Endothelial cell of umbilical vein (primary cell): ENCODE results near the gene CDKN2B-AS1. TPM values are rescaled to one million over a fixed set of nuclear protein-coding genes. Genes with fewer than 3 reads are reported as not detected.
A peak's percentile ranks its signal among the peaks of the same experiment; 100 is the strongest.

ENCODE experiments used
- BruUV-seq: library from RNA; stranded (reverse); fragments of 400-500 nt; replicated peaks from 2 replicates; lab custom pipeline; 2021; lab: Mats Ljungman, UMichigan
- CTCF ChIA-PET: fragments of 300-600, 350-600 bp; sonication (Branson Sonifier 250); formaldehyde crosslinking; loops from one replicate; lab custom pipeline; 2021; ENCODE audit warnings: antibody characterized with exemption, inconsistent platforms; lab: Charles Lee
- POLR2A ChIA-PET: fragments of 300-600, 350-600 bp; sonication (Branson Sonifier 250); formaldehyde crosslinking; loops from one replicate; lab custom pipeline; 2021; ENCODE audit warnings: antibody characterized with exemption, inconsistent platforms; lab: Charles Lee
- DNase-seq: peaks from one replicate; pipeline ENCODE4 v3.0.0-alpha.2; 2011; ENCODE audit warnings: low read depth, low spot score
- FAIRE-seq: peaks from 2 replicates; lab custom pipeline; 2011; peaks lifted over from hg19 to GRCh38; lab: Jason Lieb, UNC
- H2AFZ ChIP-seq: 2 replicates; pipeline ENCODE4 v1.6.0; 2012; ENCODE audit warnings: low read depth, low read length, control low read depth, inconsistent platforms
- H3K27ac ChIP-seq: 2 replicates; pipeline ENCODE4 v1.5.1; 2011; ENCODE audit warnings: low read depth, mild to moderate bottlenecking, control low read depth, low read length, moderate library complexity; ENCODE audit not compliant: insufficient read depth
- H3K27me3 ChIP-seq, 2 experiments: 2 replicates each; pipeline versions ENCODE4 v1.6.0 to v1.6.1; 2011; ENCODE audit warnings: low read length in 2 of 2, mixed read lengths in 1 of 2; ENCODE audit not compliant: control insufficient read depth in 2 of 2, insufficient read depth in 2 of 2
- H3K36me3 ChIP-seq, 2 experiments: 2 replicates in 1 of 2; 3 replicates in 1 of 2; pipeline ENCODE4 v1.5.1; 2011; ENCODE audit warnings: low read length in 2 of 2, mild to moderate bottlenecking in 1 of 2, moderate library complexity in 1 of 2; ENCODE audit not compliant: control insufficient read depth in 2 of 2, insufficient read depth in 2 of 2; ENCODE audit errors: extremely low read depth in 1 of 2
- H3K4me1 ChIP-seq: 3 replicates; pipeline ENCODE4 v1.5.1; 2011; ENCODE audit warnings: mild to moderate bottlenecking, low read length; ENCODE audit not compliant: control insufficient read depth, insufficient read depth; ENCODE audit errors: extremely low read depth
- H3K4me2 ChIP-seq: 2 replicates; pipeline ENCODE4 v1.6.1; 2011; ENCODE audit warnings: low read length, control low read depth, mixed read lengths; ENCODE audit not compliant: insufficient read depth
- H3K4me3 ChIP-seq, 3 experiments: fragments of 200-600 bp in 1 of 3; sonication (generic), shearing (Covaris generic) in 1 of 3; replicated peaks in 1 of 3; 2 replicates each; pipeline ENCODE4 v1.5.1; 2011 to 2016; ENCODE audit warnings: control low read depth in 3 of 3, low read length in 3 of 3, mild to moderate bottlenecking in 2 of 3, inconsistent platforms in 1 of 3, low read depth in 1 of 3, moderate library complexity in 1 of 3; ENCODE audit not compliant: insufficient read depth in 1 of 3
- H3K79me2 ChIP-seq: 2 replicates; pipeline ENCODE4 v1.6.0; 2012; ENCODE audit warnings: low read length, inconsistent platforms; ENCODE audit not compliant: control insufficient read depth, insufficient read depth
- H3K9ac ChIP-seq: replicated peaks from 2 replicates; pipeline ENCODE3; 2011; ENCODE audit warnings: low read length, control low read depth; ENCODE audit not compliant: insufficient read depth; ENCODE audit errors: extremely low read depth
- H3K9me1 ChIP-seq: replicated peaks from 3 replicates; pipeline ENCODE4 v1.6.0; 2011; ENCODE audit warnings: mild to moderate bottlenecking, low read length; ENCODE audit not compliant: control insufficient read depth, insufficient read depth; ENCODE audit errors: extremely low read depth
- H3K9me3 ChIP-seq: replicated peaks from 2 replicates; pipeline ENCODE4 v1.5.1; 2012; ENCODE audit warnings: low read length, inconsistent platforms; ENCODE audit not compliant: control insufficient read depth, insufficient read depth
- H4K20me1 ChIP-seq: replicated peaks from 2 replicates; pipeline ENCODE3; 2011; ENCODE audit warnings: mild to moderate bottlenecking, low read length; ENCODE audit not compliant: control insufficient read depth, insufficient read depth; ENCODE audit errors: extremely low read depth
- EZH2 ChIP-seq: IDR thresholded peaks from 2 replicates; pipeline ENCODE4 v1.6.1; 2012; ENCODE audit warnings: borderline replicate concordance, low read depth, mild to moderate bottlenecking, moderate library complexity, low read length, inconsistent platforms; ENCODE audit not compliant: severe bottlenecking
- FOS ChIP-seq: IDR thresholded peaks from 2 replicates; pipeline ENCODE4 v1.6.1; 2011; ENCODE audit warnings: mild to moderate bottlenecking, low read length, moderate library complexity, borderline replicate concordance; ENCODE audit not compliant: insufficient read depth
- GATA2 ChIP-seq: IDR thresholded peaks from 2 replicates; pipeline ENCODE4 v1.7.0; 2011; ENCODE audit warnings: low read depth, mild to moderate bottlenecking, moderate library complexity, mixed read lengths, low read length; ENCODE audit not compliant: insufficient read length, insufficient read depth
- JUN ChIP-seq: IDR thresholded peaks from 2 replicates; pipeline ENCODE4 v1.6.1; 2011; ENCODE audit warnings: borderline replicate concordance, low read depth; ENCODE audit not compliant: insufficient read length, insufficient read depth
- MAX ChIP-seq: IDR thresholded peaks from 2 replicates; pipeline ENCODE4 v1.6.1; 2011; ENCODE audit not compliant: insufficient read depth, insufficient read length
- MYC ChIP-seq: IDR thresholded peaks from one replicate; pipeline ENCODE4 v1.6.1; 2011; ENCODE audit warnings: mild to moderate bottlenecking, low read depth, low read length
- POLR2A ChIP-seq: IDR thresholded peaks from 2 replicates; pipeline ENCODE4 v1.6.1; 2012; ENCODE audit warnings: low read depth, mild to moderate bottlenecking, control low read depth, low read length
- POLR2AphosphoS5 ChIP-seq: IDR thresholded peaks from 2 replicates; pipeline ENCODE4 v1.6.1; 2012; ENCODE audit warnings: low read depth, mild to moderate bottlenecking, control low read depth, low read length, moderate library complexity; ENCODE audit not compliant: insufficient read depth
- dilution Hi-C: fragments of 300-500 bp; cut with MboI; formaldehyde crosslinking; loops from one replicate; pipeline ENCODE4 v1.15.0; 2019; ENCODE audit warnings: low sequenced_read_pairs; ENCODE audit not compliant: extremely low pct_ligation_motif_present
- intact Hi-C: fragments of 100-400 bp; cut with micrococcal nuclease; formaldehyde crosslinking; loops from one replicate; pipeline ENCODE4 v1.10.0; 2022
- polyA plus RNA-seq, 4 experiments: library from polyadenylated mRNA; depleted of rRNA in 3 of 4; stranded (reverse) in 3 of 4; unstranded in 1 of 4; fragments of >200 nt; gene quantifications; 2 replicates each; pipeline versions ENCODE4 v1.2.1 to v1.2.3, GENCODE V29; 2011 to 2012; ENCODE audit warnings: missing spikeins in 1 of 4
- total RNA-seq: library from RNA; stranded (reverse); gene quantifications from 2 replicates; pipeline ENCODE4 v1.2.3, GENCODE V29; 2021
- TF ChIP-seq, protein P1 (sequence below), 2 donors: IDR thresholded peaks; 1 replicate in 1 of 2; 2 replicates in 1 of 2; pipeline ENCODE4 v1.5.1; 2011; ENCODE audit warnings: low read length in 2 of 2, mild to moderate bottlenecking in 2 of 2, moderate library complexity in 2 of 2, control low read depth in 1 of 2, inconsistent platforms in 1 of 2, low read depth in 1 of 2; ENCODE audit not compliant: insufficient read depth in 1 of 2; ENCODE audit errors: extremely low read depth in 1 of 2

CDKN2B-AS1 gene
- total and polyA plus RNA-seq, 2 donors (not counting 3 experiments of a cell fraction or from before 2014, with no cell fraction given): 0.44 to 1.9 TPM

GRCh38 chr9:22050924-22051323 is 56.3 kb downstream of the CDKN2B-AS1 start:
- H3K27me3 ChIP-seq: no peaks in the 10 kb centered on the region
- no peaks in the 10 kb centered on the region for H4K20me1 ChIP-seq
- no peaks in the 10 kb centered on the region for H3K36me3 ChIP-seq
- POLR2A ChIA-PET: no interaction called here
- no peaks in the 10 kb centered on the region for H3K9me1 ChIP-seq
- DNase-seq (peak; percentile 54), FAIRE-seq (peak; percentile 87)
- dilution Hi-C loops (no loop called here), intact Hi-C loops (loop anchor here (5.0 kb wide), 2 partner anchors 51 to 161 kb away; no protein-coding TSS in a partner anchor)
- CTCF ChIA-PET: interaction anchor here (1.1 to 5.2 kb wide), 6 partner anchors 12 to 193 kb away, joined by 3 to 28 read pairs (median 5); no protein-coding TSS in a partner anchor
- H3K9ac ChIP-seq: no peak overlapping the region
- H3K27ac ChIP-seq: no peak overlapping the region
- H3K4me2 ChIP-seq: peak overlapping the region; percentile 12
- no peaks in the 10 kb centered on the region for H3K79me2 ChIP-seq
- H2AFZ ChIP-seq: peak overlapping the region; percentile 25
- TF ChIP-seq, protein P1, sequence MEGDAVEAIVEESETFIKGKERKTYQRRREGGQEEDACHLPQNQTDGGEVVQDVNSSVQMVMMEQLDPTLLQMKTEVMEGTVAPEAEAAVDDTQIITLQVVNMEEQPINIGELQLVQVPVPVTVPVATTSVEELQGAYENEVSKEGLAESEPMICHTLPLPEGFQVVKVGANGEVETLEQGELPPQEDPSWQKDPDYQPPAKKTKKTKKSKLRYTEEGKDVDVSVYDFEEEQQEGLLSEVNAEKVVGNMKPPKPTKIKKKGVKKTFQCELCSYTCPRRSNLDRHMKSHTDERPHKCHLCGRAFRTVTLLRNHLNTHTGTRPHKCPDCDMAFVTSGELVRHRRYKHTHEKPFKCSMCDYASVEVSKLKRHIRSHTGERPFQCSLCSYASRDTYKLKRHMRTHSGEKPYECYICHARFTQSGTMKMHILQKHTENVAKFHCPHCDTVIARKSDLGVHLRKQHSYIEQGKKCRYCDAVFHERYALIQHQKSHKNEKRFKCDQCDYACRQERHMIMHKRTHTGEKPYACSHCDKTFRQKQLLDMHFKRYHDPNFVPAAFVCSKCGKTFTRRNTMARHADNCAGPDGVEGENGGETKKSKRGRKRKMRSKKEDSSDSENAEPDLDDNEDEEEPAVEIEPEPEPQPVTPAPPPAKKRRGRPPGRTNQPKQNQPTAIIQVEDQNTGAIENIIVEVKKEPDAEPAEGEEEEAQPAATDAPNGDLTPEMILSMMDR (IDR thresholded peaks at IDR 0.05; ENCODE audit: extremely low read depth in 1 of 2, insufficient read depth in 1 of 2, low read depth in 1 of 2, low read length in 2 of 2): no peak
- TF ChIP-seq EZH2 (no peak), GATA2 (no peak), MAX (no peak), FOS (no peak), POLR2A (no peak), JUN (no peak), POLR2AphosphoS5 (no peak), MYC (no peak)
- H3K4me1 ChIP-seq: peaks cover 35% of the 10 kb centered on the region
- H3K4me3 ChIP-seq: no peak overlapping the region
- H3K9me3 ChIP-seq: no peaks in the 10 kb centered on the region
- BruUV-seq: no TSS peak
